ENCODE measurements around the gene DLG2.

- TF ChIP-seq CTCF (IDR thresholded peaks at IDR 0.05) (no peak), POLR2A (IDR thresholded peaks at IDR 0.05) (no peak)
Measured at GRCh38 chr11:85483861-85484260, 143.3 kb downstream of the DLG2 start.
